ENCODE data around the gene PITPNC1.

DNA sequence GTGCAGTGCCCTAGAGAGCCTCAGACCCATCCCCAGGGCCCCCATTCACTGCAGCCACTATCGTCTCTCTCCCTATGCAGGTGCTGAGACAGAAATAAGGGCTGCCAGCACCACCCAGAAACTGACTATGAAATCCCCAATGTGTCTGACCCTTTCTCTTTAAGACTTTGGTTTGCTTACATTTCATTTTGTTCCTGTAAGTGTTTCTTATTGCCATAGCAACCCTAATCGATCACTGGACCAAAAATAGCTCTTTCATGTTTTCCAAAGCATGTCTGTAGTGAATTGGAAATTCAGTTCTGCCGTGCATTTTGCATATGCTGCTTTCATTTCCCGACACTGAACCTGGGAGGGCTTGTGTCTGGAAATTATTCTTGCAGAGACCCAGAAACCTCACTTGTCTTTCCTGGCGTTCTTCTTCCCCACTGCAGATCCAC, 192.0 kb downstream of the PITPNC1 start:
- TF ChIP-seq, protein P1, sequence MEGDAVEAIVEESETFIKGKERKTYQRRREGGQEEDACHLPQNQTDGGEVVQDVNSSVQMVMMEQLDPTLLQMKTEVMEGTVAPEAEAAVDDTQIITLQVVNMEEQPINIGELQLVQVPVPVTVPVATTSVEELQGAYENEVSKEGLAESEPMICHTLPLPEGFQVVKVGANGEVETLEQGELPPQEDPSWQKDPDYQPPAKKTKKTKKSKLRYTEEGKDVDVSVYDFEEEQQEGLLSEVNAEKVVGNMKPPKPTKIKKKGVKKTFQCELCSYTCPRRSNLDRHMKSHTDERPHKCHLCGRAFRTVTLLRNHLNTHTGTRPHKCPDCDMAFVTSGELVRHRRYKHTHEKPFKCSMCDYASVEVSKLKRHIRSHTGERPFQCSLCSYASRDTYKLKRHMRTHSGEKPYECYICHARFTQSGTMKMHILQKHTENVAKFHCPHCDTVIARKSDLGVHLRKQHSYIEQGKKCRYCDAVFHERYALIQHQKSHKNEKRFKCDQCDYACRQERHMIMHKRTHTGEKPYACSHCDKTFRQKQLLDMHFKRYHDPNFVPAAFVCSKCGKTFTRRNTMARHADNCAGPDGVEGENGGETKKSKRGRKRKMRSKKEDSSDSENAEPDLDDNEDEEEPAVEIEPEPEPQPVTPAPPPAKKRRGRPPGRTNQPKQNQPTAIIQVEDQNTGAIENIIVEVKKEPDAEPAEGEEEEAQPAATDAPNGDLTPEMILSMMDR (IDR thresholded peaks at IDR 0.05 in 4 of 5, conservative IDR thresholded peaks at IDR 0.05 in 1 of 5): no peak
- no peak for TF ChIP-seq POLR2A (IDR thresholded peaks at IDR 0.05)

Data from gastrocnemius medialis (tissue), 4 donors.